Measurements from ENCODE around the gene UBE2G2. TPM values are rescaled to one million over a fixed set of nuclear protein-coding genes. Genes with fewer than 3 reads are reported as not detected.

The UBE2G2 gene
- total RNA-seq, 2 donors from 2014 or later = 85.2 to 95.6 TPM

- ATAC-seq (replicated peaks in 1 of 2) (no peak), DNase-seq (no peak)
- H3K9me3 Mint-ChIP-seq = no peaks in the 10 kb centered on the region
- no peaks in the 10 kb centered on the region for H3K27me3 Mint-ChIP-seq (ENCODE audit: low read depth)
- H3K27ac Mint-ChIP-seq = no peak overlapping the region
- H3K4me1 Mint-ChIP-seq (ENCODE audit: low read depth) = no peaks in the 10 kb centered on the region
- no peak overlapping the region for H3K4me3 Mint-ChIP-seq
- H3K36me3 Mint-ChIP-seq (ENCODE audit: insufficient read depth in 2 of 2) = no peaks in the 10 kb centered on the region
Observed at GRCh38 chr21:44734026-44734745, 67.4 kb downstream of the UBE2G2 start.

- H3K36me3 Mint-ChIP-seq (ENCODE audit: insufficient read depth in 2 of 2) = no peaks in the 10 kb centered on the region
- ATAC-seq (replicated peaks in 1 of 2) = no peak
Observed at GRCh38 chr21:44732956-44733355, 68.7 kb downstream of the UBE2G2 start.

GRCh38 chr21:44732263-44732662 lies 69.4 kb downstream of the UBE2G2 start:
- H3K9me3 Mint-ChIP-seq = no peaks in the 10 kb centered on the region
- no peak for ATAC-seq (replicated peaks in 1 of 2)
- H3K27me3 Mint-ChIP-seq (ENCODE audit: low read depth) = no peaks in the 10 kb centered on the region
- H3K4me1 Mint-ChIP-seq (ENCODE audit: low read depth) = no peaks in the 10 kb centered on the region
- no peaks in the 10 kb centered on the region for H3K36me3 Mint-ChIP-seq (ENCODE audit: insufficient read depth in 2 of 2)
- no peak overlapping the region for H3K27ac Mint-ChIP-seq
- no peak overlapping the region for H3K4me3 Mint-ChIP-seq
- DNase-seq = no peak

More at GRCh38 chr21:44732956-44733355, 68.7 kb downstream of the UBE2G2 start:
- Mint-ChIP-seq H3K9me3 (no peaks in the 10 kb centered on the region), H3K27me3 (ENCODE audit: low read depth) (no peaks in the 10 kb centered on the region), H3K27ac (no peak overlapping the region), H3K4me3 (no peak overlapping the region), H3K4me1 (ENCODE audit: low read depth) (no peaks in the 10 kb centered on the region)
- no peak for DNase-seq

GRCh38 chr21:44730951-44731579 lies 70.6 kb downstream of the UBE2G2 start:
- no peaks in the 10 kb centered on the region for H3K36me3 Mint-ChIP-seq (ENCODE audit: insufficient read depth in 2 of 2)
- H3K27ac Mint-ChIP-seq = no peak overlapping the region
- no peaks in the 10 kb centered on the region for H3K9me3 Mint-ChIP-seq
- DNase-seq (no peak), ATAC-seq (replicated peaks in 1 of 2) (no peak)
- H3K4me3 Mint-ChIP-seq = no peak overlapping the region
- H3K4me1 Mint-ChIP-seq (ENCODE audit: low read depth) = no peaks in the 10 kb centered on the region
- H3K27me3 Mint-ChIP-seq (ENCODE audit: low read depth) = peaks cover 4% of the 10 kb centered on the region

- ATAC-seq (replicated peaks in 1 of 2) (no peak), DNase-seq (no peak)
- Mint-ChIP-seq H3K27me3 (ENCODE audit: low read depth) (peaks cover 11% of the 10 kb centered on the region), H3K27ac (no peak overlapping the region), H3K36me3 (ENCODE audit: insufficient read depth in 2 of 2) (no peaks in the 10 kb centered on the region), H3K4me3 (no peak overlapping the region), H3K4me1 (ENCODE audit: low read depth) (no peaks in the 10 kb centered on the region), H3K9me3 (no peaks in the 10 kb centered on the region)
Observed at GRCh38 chr21:44730028-44730395, 71.6 kb downstream of the UBE2G2 start.

- Mint-ChIP-seq H3K4me1 (ENCODE audit: low read depth) (no peaks in the 10 kb centered on the region), H3K27ac (no peak overlapping the region), H3K36me3 (ENCODE audit: insufficient read depth in 2 of 2) (no peaks in the 10 kb centered on the region), H3K9me3 (no peaks in the 10 kb centered on the region), H3K27me3 (ENCODE audit: low read depth) (peaks cover 11% of the 10 kb centered on the region), H3K4me3 (no peak overlapping the region)
- ATAC-seq (replicated peaks in 1 of 2) (no peak), DNase-seq (no peak)
Observed at GRCh38 chr21:44729336-44730027, 72.1 kb downstream of the UBE2G2 start.

- peaks cover 6% of the 10 kb centered on the region for H3K4me1 Mint-ChIP-seq (ENCODE audit: low read depth)
- peaks cover 17% of the 10 kb centered on the region for H3K27me3 Mint-ChIP-seq (ENCODE audit: low read depth)
- no peak for DNase-seq
- no peak for ATAC-seq (replicated peaks in 1 of 2)
- H3K27ac Mint-ChIP-seq = no peak overlapping the region
- H3K4me3 Mint-ChIP-seq = no peak overlapping the region
- H3K9me3 Mint-ChIP-seq = no peaks in the 10 kb centered on the region
- no peaks in the 10 kb centered on the region for H3K36me3 Mint-ChIP-seq (ENCODE audit: insufficient read depth in 2 of 2)
Observed at GRCh38 chr21:44728716-44729115, 72.9 kb downstream of the UBE2G2 start.

GRCh38 chr21:44727757-44728156 lies 73.9 kb downstream of the UBE2G2 start:
- Mint-ChIP-seq H3K9me3 (no peaks in the 10 kb centered on the region), H3K4me1 (ENCODE audit: low read depth) (peaks cover 11% of the 10 kb centered on the region), H3K27ac (no peak overlapping the region), H3K4me3 (no peak overlapping the region), H3K27me3 (ENCODE audit: low read depth) (peaks cover 25% of the 10 kb centered on the region), H3K36me3 (ENCODE audit: insufficient read depth in 2 of 2) (no peaks in the 10 kb centered on the region)
- DNase-seq = no peak
- no peak for ATAC-seq (replicated peaks in 1 of 2)

GRCh38 chr21:44727321-44727720 lies 74.3 kb downstream of the UBE2G2 start:
- H3K27me3 Mint-ChIP-seq (ENCODE audit: low read depth) = peaks cover 30% of the 10 kb centered on the region
- no peak overlapping the region for H3K27ac Mint-ChIP-seq
- no peak for DNase-seq
- ATAC-seq (replicated peaks in 1 of 2) = no peak
- H3K36me3 Mint-ChIP-seq (ENCODE audit: insufficient read depth in 2 of 2) = no peaks in the 10 kb centered on the region
- no peak overlapping the region for H3K4me3 Mint-ChIP-seq
- no peaks in the 10 kb centered on the region for H3K9me3 Mint-ChIP-seq
- H3K4me1 Mint-ChIP-seq (ENCODE audit: low read depth) = peaks cover 11% of the 10 kb centered on the region

GRCh38 chr21:44726826-44727225 lies 74.8 kb downstream of the UBE2G2 start:
- H3K27me3 Mint-ChIP-seq (ENCODE audit: low read depth) = peaks cover 30% of the 10 kb centered on the region

GRCh38 chr21:44724926-44725325 lies 76.7 kb downstream of the UBE2G2 start:
- no peak for DNase-seq

More at GRCh38 chr21:44726826-44727225, 74.8 kb downstream of the UBE2G2 start:
- no peaks in the 10 kb centered on the region for H3K9me3 Mint-ChIP-seq
- no peak for DNase-seq
- no peaks in the 10 kb centered on the region for H3K36me3 Mint-ChIP-seq (ENCODE audit: insufficient read depth in 2 of 2)
- H3K27ac Mint-ChIP-seq = no peak overlapping the region
- ATAC-seq (replicated peaks in 1 of 2) = no peak
- no peak overlapping the region for H3K4me3 Mint-ChIP-seq
- H3K4me1 Mint-ChIP-seq (ENCODE audit: low read depth) = peaks cover 11% of the 10 kb centered on the region

GRCh38 chr21:44724196-44724595 lies 77.4 kb downstream of the UBE2G2 start:
- no peak for ATAC-seq (replicated peaks in 1 of 2)
- H3K36me3 Mint-ChIP-seq (ENCODE audit: insufficient read depth in 2 of 2) = no peaks in the 10 kb centered on the region
- no peaks in the 10 kb centered on the region for H3K9me3 Mint-ChIP-seq
- H3K27me3 Mint-ChIP-seq (ENCODE audit: low read depth) = peaks cover 38% of the 10 kb centered on the region
- peak overlapping the region; percentile 36 to 50 for H3K4me3 Mint-ChIP-seq
- H3K27ac Mint-ChIP-seq = no peak overlapping the region
- H3K4me1 Mint-ChIP-seq (ENCODE audit: low read depth) = peaks cover 11% of the 10 kb centered on the region
- no peak for DNase-seq

More at GRCh38 chr21:44724926-44725325, 76.7 kb downstream of the UBE2G2 start:
- Mint-ChIP-seq H3K36me3 (ENCODE audit: insufficient read depth in 2 of 2) (no peaks in the 10 kb centered on the region), H3K27me3 (ENCODE audit: low read depth) (peaks cover 35% of the 10 kb centered on the region), H3K4me1 (ENCODE audit: low read depth) (peaks cover 11% of the 10 kb centered on the region), H3K27ac (no peak overlapping the region), H3K4me3 (no peak overlapping the region), H3K9me3 (no peaks in the 10 kb centered on the region)
- no peak for ATAC-seq (replicated peaks in 1 of 2)

Measured in activated T-cell treated with anti-CD3 and anti-CD28 coated beads, Interleukin-2, amount 50 U/mL, for 72 hours (primary cell).